ENCODE data around the gene VWA1. TPM values are rescaled to one million over a fixed set of nuclear protein-coding genes. Genes with fewer than 3 reads are reported as not detected.
"Not testable (repeated sequence)": the region's sequence is repeated elsewhere in the genome, so short reads cannot be mapped to it uniquely, and the experiment has no call there.

VWA1 gene
- total RNA-seq, 1 donor from 2014 or later = 8.9 TPM

DNA sequence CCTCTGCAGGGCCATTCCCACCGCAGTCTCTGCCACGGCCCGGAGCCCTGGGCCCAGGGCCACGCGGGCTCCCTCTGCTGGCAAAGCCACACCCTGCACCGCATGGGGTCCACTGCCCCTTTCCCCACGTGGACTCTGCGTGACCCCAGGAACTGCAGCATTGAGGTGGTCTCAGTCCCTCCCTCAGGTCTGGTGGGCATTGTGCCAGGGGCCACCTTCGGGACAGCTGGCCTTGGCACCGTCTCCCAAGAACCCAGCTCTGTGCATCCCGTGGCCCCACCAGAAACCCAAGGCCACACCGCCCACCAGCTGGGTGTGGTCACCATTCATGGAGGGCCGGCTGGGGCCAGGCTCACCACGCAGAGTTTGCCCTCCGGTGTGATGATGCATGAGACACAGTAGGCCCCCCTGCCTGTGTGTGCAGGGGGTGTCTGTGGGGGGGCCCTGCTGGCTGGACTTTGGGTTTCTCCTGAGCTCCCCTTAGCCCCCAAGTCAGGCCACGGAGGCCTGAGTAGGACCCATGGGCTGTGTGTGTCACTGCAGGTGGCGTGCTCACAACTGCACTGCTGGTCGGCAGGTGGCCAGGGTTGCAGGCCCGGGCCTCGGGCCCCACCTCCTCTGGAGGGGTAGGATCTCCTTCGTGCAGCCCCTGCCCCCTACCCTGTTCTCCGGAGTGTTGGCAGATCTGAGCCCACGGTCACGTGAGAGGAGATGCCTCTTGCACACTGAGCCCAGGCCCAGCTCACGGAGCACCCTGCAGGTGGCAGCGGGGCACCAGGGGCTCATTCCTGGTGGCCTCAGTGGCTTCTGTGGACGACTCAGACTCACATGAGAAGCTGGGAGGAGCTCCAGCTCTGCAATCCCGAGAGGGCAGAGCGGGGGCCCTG is 5.8 kb downstream of the VWA1 start:
- Mint-ChIP-seq H3K36me3 (ENCODE audit: low read depth) (no peaks in the 10 kb centered on the region), H3K4me3 (peak overlapping the region; percentile 59), H3K9me3 (no peaks in the 10 kb centered on the region), H3K27ac (ENCODE audit: unreplicated experiment) (no peak overlapping the region), H3K27me3 (ENCODE audit: low read depth) (peaks cover 4% of the 10 kb centered on the region), H3K4me1 (peaks cover 4% of the 10 kb centered on the region)
- DNase-seq (ENCODE audit: low read depth, low spot score) = peak; percentile 61
- TF ChIP-seq CTCF (conservative IDR thresholded peaks at IDR 0.05) = peak; percentile 80

GRCh38 chr1:1442069-1442770 is 6.7 kb downstream of the VWA1 start:
- H3K36me3 Mint-ChIP-seq (ENCODE audit: low read depth) = no peaks in the 10 kb centered on the region
- no peaks in the 10 kb centered on the region for H3K9me3 Mint-ChIP-seq
- H3K27ac Mint-ChIP-seq (ENCODE audit: unreplicated experiment) = no peak overlapping the region
- DNase-seq (ENCODE audit: low read depth, low spot score) = no peak
- TF ChIP-seq CTCF (conservative IDR thresholded peaks at IDR 0.05) = no peak
- peaks cover 4% of the 10 kb centered on the region for H3K4me1 Mint-ChIP-seq
- no peak overlapping the region for H3K4me3 Mint-ChIP-seq
- no peaks in the 10 kb centered on the region for H3K27me3 Mint-ChIP-seq (ENCODE audit: low read depth)

GRCh38 chr1:1446631-1447030 is 11.1 kb downstream of the VWA1 start:
- DNase-seq (ENCODE audit: low read depth, low spot score); H3K27ac Mint-ChIP-seq (ENCODE audit: unreplicated experiment); H3K27me3 Mint-ChIP-seq (ENCODE audit: low read depth); H3K9me3 Mint-ChIP-seq; H3K4me3 Mint-ChIP-seq; H3K36me3 Mint-ChIP-seq (ENCODE audit: low read depth); H3K4me1 Mint-ChIP-seq: not testable (repeated sequence)

GRCh38 chr1:1449099-1449739 is 13.7 kb downstream of the VWA1 start, which contains the start of gene ATAD3C:
Gene ATAD3C (plus strand): TSS chr1:1449689. CDS start chr1:1450684, 995 bp downstream.
- H3K27me3 Mint-ChIP-seq (ENCODE audit: low read depth) = peaks cover 7% of the 10 kb centered on the region
- TF ChIP-seq CTCF (conservative IDR thresholded peaks at IDR 0.05) = no peak
- no peak within 1 kb of the TSS for H3K27ac Mint-ChIP-seq (ENCODE audit: unreplicated experiment)
- H3K4me1 Mint-ChIP-seq = no peaks in the 10 kb centered on the region
- no peak within 1 kb of the TSS for H3K4me3 Mint-ChIP-seq
- DNase-seq (ENCODE audit: low read depth, low spot score) = no peak
- H3K9me3 Mint-ChIP-seq = no peaks in the 10 kb centered on the region
- no peaks in the 10 kb centered on the region for H3K36me3 Mint-ChIP-seq (ENCODE audit: low read depth)

DNA sequence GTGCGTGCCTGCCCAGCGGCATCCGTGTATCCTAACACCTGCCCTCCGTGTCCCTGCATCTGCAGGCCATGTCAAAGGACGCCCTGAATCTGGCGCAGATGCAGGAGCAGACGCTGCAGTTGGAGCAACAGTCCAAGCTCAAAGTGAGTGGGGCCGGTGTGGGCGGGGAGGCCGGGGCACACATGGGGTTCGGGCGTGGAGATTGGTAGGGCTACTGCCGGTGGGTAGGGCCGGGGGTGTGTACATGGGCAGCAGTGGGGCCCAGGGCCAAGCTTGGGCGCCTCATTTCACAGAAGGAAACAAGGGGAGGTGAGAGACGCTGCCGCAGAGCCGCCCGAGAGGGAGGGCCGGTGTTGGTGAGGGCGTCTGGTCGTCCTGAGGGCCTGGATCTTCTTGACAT is 15.1 kb downstream of the VWA1 start:
- H3K36me3 Mint-ChIP-seq (ENCODE audit: low read depth); H3K27me3 Mint-ChIP-seq (ENCODE audit: low read depth); DNase-seq (ENCODE audit: low read depth, low spot score); H3K27ac Mint-ChIP-seq (ENCODE audit: unreplicated experiment); H3K9me3 Mint-ChIP-seq; H3K4me3 Mint-ChIP-seq; H3K4me1 Mint-ChIP-seq: not testable (repeated sequence)

GRCh38 chr1:1451696-1452364 is 16.3 kb downstream of the VWA1 start:
- Mint-ChIP-seq H3K4me1 (no peaks in the 10 kb centered on the region), H3K4me3 (no peak overlapping the region), H3K36me3 (ENCODE audit: low read depth) (no peaks in the 10 kb centered on the region), H3K27ac (ENCODE audit: unreplicated experiment) (no peak overlapping the region), H3K27me3 (ENCODE audit: low read depth) (peaks cover 7% of the 10 kb centered on the region), H3K9me3 (no peaks in the 10 kb centered on the region)
- TF ChIP-seq CTCF (conservative IDR thresholded peaks at IDR 0.05) = no peak
- no peak for DNase-seq (ENCODE audit: low read depth, low spot score)

GRCh38 chr1:1452365-1452739 is 16.9 kb downstream of the VWA1 start:
- not testable (repeated sequence) for H3K4me1 Mint-ChIP-seq; H3K27me3 Mint-ChIP-seq (ENCODE audit: low read depth)

More at GRCh38 chr1:1452365-1452739, 16.9 kb downstream of the VWA1 start:
- not testable (repeated sequence) for H3K27ac Mint-ChIP-seq (ENCODE audit: unreplicated experiment); DNase-seq (ENCODE audit: low read depth, low spot score); H3K36me3 Mint-ChIP-seq (ENCODE audit: low read depth); H3K9me3 Mint-ChIP-seq; H3K4me3 Mint-ChIP-seq

Data from neural crest cell (in vitro differentiated cells).